ENCODE data around the gene TTC29.

TTC29 gene

GRCh38 chr4:146945556-146946374, at the start of gene TTC29:
Gene TTC29 (minus strand): TSS chr4:146945864. CDS start chr4:146939895, 5,969 bp downstream.
- DNase-seq: peak; percentile 87

DNA sequence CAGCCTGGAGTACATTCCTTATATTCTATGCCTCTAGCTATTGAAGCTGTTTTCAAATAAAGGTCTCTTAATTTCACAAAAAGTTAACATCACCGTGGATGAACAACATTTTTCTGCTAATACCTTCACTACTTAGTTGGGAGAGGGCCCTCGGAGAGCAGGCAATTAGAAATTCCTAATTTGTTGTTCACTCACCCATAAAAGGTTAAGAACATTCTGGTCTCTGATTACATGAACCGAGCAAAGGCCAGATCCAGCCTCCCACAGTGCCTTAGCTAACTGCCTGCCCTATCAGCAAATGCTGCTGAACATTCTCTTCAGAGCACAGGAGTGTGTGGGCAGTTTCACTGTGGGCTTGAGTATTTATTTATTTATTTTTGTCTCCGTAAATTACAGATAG, 36.0 kb upstream of the TTC29 start:
- no peak for DNase-seq

- DNase-seq: no peak
Observed at GRCh38 chr4:146978641-146979040, 33.0 kb upstream of the TTC29 start.

DNA sequence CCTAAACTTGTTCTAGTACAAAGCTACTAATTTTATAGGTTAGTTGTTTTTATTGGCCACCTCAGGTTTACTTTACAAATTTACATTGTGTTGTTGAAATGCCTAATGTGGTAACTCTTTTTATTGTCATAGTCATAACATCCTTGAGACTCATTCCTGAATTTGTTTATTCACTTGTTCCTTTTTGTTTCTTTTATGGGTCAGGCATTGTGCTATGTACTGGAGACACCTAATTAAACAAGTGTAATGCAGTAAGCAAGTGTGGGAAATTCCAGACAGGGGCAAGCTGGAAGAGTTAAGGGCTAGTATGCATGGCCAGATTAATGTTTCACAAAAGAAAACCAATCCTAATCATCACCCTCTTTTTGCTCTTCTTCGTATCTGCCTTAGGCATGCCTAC, 30.5 kb upstream of the TTC29 start:
- no peak for DNase-seq

DNA sequence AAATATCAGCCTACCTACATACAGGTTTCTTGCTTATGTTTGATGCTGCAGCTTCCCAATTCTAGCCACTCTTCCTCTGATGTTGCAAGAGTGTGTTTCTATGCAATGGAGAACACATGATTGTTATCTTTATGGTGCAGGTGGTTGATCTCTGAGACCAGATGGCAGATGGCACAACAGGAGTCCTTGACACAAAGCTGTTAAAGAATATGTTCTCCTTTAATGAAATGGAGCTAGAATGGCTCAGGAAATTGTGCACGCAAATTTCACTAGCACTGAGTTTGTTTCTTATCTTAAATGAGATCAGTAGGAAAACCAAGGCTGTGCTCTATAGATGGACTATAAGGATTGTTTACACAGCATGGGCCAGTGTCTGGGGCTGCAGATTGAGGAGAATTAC, 29.9 kb upstream of the TTC29 start:
- DNase-seq: no peak

- DNase-seq: no peak
Observed at GRCh38 chr4:146975036-146975435, 29.4 kb upstream of the TTC29 start.

DNA sequence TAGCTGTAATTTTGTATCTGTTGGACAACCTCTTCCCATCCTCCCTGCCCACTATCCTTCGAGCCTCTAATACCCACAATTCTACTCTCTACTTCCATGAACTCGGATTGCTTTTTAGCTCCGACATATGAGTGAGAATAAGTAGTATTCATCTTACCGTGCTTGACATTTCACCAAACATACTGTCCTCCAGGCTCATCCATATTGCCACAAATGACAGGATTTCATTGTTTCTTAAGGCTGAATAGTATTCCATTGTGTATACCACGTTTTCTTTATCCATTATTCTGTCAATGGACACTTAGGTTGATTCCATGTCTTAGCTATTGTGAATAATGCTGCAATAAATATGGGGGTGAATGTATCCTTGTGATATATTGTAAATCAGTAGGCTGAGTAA, 26.4 kb upstream of the TTC29 start:
- DNase-seq: no peak

DNA sequence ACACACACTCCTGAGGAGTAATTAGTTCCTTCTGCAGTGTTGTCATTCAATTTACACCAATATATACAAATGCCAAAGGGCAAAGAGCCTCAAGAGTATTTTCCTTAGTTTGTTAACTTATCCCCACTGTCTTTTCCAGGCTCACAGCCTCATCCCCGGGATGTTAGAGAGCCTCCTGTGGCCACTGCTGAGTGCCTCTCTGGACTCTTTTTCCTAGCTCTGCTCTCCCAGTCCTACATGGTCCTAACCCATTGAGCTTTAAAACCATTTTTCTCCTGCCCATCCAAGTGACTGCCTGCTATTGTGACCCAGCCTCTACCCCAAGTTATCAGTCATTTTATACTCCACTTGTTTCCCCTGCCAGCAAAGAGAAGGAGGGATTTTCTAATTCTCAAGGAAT, 23.5 kb upstream of the TTC29 start:
- no peak for DNase-seq

DNA sequence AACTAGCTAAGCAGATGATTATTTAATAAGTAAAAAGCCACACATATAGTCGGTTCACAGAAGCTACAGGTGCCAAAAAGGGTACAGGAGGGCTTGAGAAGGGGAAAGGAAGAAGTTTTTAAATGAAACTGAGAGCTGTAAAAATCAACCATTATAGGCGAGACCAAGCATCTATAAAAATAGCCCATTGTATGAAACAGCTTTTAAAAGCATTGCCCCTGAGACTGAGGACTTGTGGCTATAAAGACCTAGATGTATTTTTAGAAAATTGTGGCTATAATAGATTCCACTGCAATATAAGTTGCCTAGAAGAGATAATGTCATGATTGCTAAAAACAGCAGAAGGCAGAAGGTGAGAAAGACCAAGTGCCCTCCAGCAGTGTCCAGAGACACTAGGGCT, 15.0 kb upstream of the TTC29 start:
- DNase-seq: no peak

GRCh38 chr4:146959692-146960091, 14.0 kb upstream of the TTC29 start:
- no peak for DNase-seq

DNA sequence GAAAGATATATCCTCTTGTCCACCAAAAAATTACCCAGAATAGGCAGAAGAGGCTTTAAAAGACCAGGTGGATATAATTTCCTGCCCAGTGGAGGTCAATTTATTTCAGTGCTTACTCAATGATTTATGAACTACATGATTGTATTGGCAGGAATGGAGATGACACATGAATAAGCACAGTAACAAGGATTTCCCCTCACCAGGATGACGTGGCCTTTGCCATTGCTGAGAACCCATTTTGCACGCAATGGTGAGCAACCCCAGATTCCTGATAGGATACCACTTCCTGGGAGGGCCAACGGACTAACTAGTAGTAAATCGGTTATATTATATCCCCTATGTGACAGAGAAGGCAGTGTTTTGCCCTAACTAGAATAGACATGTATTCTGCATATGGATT, 11.6 kb upstream of the TTC29 start:
- no peak for DNase-seq

GRCh38 chr4:146952896-146953295, 7.2 kb upstream of the TTC29 start:
- no peak for DNase-seq

GRCh38 chr4:146949559-146949958, 3.9 kb upstream of the TTC29 start:
- DNase-seq: no peak

DNA sequence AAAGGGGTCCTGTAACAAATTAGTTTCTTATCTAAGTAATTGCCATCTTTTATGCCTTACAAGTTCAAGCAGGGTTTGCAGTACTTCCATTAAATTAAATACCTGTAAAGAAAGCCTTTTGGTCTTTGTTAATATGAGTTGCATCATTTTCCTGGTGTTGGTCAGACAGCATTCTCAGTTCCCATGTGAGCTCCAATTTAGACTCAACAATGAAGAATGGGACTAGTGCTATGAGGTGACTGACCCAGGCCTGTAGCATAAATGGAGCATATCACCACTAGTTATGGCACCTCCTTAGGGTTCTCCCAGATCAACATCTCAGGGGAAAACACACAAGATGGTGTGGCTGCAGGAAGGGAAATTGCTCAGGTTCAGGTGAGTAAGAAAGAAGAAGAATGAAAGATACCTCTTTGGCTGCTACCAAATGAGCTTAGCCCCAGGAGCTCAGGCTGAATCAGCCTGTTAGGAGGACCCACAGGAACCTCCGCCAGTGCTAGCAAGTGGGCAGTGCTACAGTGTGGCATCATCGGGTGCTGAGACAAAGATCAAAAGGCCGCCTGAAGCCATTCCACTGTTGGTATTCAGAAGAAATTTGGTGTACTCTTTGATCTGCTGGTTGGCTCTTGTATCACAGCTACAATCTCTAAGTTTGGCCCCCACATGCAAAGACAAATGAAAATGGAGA, 1.8 kb downstream of the TTC29 start:
- no peak for DNase-seq

DNA sequence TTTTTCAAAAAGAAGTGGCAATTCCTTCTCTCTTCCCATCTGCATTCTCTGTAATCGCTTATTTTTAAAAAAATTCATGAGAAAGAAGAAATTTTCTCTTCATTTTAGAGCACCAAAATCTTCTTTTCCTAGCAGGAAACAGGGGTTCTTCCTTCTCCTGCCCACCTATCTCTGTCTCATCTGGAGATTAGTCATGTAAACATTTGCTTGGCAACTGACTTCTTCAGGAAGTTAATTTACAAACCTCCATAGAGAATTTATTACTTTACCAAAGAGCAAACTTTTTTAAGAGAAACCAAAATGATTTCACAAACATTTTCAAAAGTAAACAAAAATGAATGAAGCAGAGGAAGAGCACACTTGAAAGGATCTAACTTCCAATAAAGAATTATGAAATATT, 13.5 kb downstream of the TTC29 start:
- no peak for DNase-seq

GRCh38 chr4:146930673-146931072, 15.0 kb downstream of the TTC29 start:
- no peak for DNase-seq

DNA sequence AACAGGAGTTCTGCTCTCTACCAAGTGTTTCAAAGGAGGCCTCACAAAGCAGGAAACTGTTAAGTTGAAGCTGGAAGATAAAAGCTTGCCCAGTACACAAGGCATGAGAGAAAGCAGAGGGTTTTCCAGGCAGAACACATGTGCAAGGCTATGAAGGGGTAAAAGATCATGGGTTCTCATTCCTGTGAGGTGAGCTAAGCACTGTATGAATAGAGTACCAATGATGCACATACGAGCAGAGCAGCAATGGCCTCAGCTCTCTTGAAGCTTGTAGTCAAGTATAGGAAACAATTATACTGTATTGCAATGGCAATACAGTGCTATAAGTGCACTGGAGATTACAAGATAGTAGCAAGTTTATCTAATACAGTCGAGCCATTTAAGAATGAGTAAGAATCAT, 18.0 kb downstream of the TTC29 start:
- DNase-seq: no peak

DNA sequence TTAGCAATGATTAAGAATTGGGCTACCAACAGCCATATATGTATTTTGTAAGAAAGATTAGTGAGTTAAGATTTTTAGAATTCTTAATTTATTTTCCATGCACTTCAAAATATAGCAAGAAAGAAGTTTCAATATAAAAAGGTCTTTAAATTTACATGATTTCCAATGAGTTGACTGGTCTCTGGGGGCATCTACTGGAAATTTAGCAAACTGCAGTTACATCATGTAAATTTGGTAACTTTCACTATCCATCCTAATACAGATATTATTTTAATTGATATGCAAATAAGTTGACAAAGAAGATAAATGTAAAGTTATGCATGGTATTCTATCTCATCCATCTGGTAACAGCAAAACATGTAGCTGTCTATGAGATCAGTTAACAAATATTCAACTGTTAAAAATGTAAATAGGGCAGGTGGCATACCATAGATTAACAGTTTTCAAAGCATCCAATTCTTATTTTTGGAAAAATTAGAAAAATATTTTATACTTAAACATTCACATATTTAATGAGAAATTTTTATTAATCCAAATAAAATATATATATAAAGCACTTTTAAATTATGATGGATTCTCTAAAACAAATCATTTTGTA, 29.1 kb downstream of the TTC29 start:
- no peak for DNase-seq

GRCh38 chr4:146915132-146915531, 30.5 kb downstream of the TTC29 start:
- no peak for DNase-seq

- DNase-seq: no peak
Observed at GRCh38 chr4:146900295-146900694, 45.4 kb downstream of the TTC29 start.

- DNase-seq: no peak
Observed at GRCh38 chr4:146890301-146890700, 55.4 kb downstream of the TTC29 start.

GRCh38 chr4:146883070-146883469, 62.6 kb downstream of the TTC29 start:
- DNase-seq: no peak

GRCh38 chr4:146857298-146857697, 88.4 kb downstream of the TTC29 start:
- no peak for DNase-seq

DNA sequence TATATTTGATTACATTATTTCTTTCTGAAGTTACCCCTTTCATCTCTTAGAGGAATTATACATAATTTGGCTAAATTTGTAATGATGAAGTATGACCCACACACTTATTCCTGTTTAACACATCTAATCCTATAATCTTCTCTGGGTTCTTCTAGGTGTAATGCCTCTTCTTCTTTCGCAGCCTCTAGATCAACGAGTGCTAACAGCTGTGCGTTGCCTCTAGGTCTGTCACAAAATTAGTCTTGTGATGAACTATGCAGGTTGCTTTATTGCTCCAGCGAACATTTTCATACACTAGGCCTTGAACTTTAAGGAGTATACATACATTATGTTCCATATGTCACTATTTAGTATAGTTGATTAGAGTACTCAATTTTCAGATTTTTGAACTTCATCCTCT, 89.9 kb downstream of the TTC29 start:
- DNase-seq: no peak
